ENCODE results near the gene OR13C2. TPM values are rescaled to one million over a fixed set of nuclear protein-coding genes. Genes with fewer than 3 reads are reported as not detected.

Gene OR13C2
- total RNA-seq, 1 donor from 2014 or later, result not detected

DNA sequence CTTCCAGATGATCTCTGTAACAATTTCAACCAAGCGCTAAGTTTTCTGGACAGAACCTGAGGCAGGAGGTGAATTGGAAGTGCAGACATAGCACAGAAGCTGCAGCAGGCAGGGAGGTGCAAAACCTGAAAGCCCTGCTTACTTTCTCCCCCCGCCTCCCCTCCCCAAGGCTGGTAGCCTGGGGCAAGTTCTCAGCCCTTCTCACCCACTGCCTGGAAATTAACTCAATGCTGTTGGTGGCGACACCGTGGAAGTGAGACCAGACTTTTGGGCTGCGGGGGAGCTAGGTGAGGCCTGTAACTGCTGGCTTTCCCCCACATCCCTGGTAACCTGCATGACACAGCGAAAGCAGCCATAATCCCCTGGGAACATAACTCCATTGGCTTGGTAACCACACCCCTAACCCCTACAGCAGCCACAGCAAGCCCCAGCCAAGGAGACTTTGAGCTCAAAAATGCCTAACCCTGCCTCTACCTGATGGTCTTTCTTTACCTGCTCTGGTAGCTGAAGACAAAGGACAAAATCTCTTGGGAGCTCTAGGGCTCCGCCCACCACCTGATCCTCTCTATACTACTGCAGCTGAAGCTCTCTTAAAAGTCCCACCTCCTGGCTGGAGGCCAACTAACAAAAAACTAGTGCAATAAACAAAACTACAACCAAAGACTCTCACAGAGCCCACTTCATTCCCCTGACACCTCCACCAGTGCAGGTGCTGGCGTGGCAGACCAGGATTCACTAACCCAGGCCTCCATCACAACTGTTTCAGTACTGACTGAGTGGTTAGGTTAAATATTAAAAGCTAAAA, 48.4 kb downstream of the OR13C2 start:
- TF ChIP-seq, protein P1, sequence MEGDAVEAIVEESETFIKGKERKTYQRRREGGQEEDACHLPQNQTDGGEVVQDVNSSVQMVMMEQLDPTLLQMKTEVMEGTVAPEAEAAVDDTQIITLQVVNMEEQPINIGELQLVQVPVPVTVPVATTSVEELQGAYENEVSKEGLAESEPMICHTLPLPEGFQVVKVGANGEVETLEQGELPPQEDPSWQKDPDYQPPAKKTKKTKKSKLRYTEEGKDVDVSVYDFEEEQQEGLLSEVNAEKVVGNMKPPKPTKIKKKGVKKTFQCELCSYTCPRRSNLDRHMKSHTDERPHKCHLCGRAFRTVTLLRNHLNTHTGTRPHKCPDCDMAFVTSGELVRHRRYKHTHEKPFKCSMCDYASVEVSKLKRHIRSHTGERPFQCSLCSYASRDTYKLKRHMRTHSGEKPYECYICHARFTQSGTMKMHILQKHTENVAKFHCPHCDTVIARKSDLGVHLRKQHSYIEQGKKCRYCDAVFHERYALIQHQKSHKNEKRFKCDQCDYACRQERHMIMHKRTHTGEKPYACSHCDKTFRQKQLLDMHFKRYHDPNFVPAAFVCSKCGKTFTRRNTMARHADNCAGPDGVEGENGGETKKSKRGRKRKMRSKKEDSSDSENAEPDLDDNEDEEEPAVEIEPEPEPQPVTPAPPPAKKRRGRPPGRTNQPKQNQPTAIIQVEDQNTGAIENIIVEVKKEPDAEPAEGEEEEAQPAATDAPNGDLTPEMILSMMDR (IDR thresholded peaks at IDR 0.05; ENCODE audit: insufficient read depth, low read length, severe bottlenecking), result no peak
- H3K4me3 ChIP-seq (ENCODE audit: low read depth, low read length), result no peak overlapping the region
- no peak for FAIRE-seq

DNA sequence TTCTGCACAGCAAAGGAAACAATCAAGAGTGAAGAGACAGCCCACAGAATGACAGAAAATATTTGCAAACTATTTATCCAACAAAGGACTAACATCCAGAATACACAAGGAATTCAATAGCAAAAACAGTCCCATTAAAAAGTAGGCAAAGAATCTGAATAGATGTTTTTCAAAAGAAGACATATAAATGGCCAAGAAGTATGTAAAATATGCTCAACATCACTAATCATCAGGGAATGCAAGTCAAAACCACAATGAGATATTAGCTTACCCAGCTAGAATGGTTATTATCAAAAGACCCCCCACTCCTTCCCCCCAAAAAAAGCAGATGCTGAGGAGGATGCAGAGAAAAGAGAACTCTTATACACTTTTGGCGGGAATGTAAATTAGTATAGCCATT, 49.9 kb downstream of the OR13C2 start:
- FAIRE-seq, result no peak
- H3K27me3 ChIP-seq (ENCODE audit: control insufficient read depth, insufficient read depth, low read length), result no peaks in the 10 kb centered on the region
- DNase-seq (ENCODE audit: low read depth), result no peak
- H3K36me3 ChIP-seq (ENCODE audit: control insufficient read depth, insufficient read depth, low read length), result no peaks in the 10 kb centered on the region
- H3K4me3 ChIP-seq (ENCODE audit: low read depth, low read length), result no peak overlapping the region
- TF ChIP-seq, protein P1 (IDR thresholded peaks at IDR 0.05; ENCODE audit: insufficient read depth, low read length, severe bottlenecking), result no peak

More for the DNA sequence above, 48.4 kb downstream of the OR13C2 start:
- no peaks in the 10 kb centered on the region for H3K27me3 ChIP-seq (ENCODE audit: control insufficient read depth, insufficient read depth, low read length)
- no peak for DNase-seq (ENCODE audit: low read depth)
- no peaks in the 10 kb centered on the region for H3K36me3 ChIP-seq (ENCODE audit: control insufficient read depth, insufficient read depth, low read length)

Other genes with a start within 250 kb of the OR13C2 start
- not detected in 2 replicates for gene OR13F1, start 101.4 kb downstream of the OR13C2 start, total RNA-seq
- gene OR13C4, start 78.4 kb downstream of the OR13C2 start, total RNA-seq, result not detected in 2 replicates
- gene OR13C3, start 68.8 kb downstream of the OR13C2 start, total RNA-seq, result not detected in 2 replicates
- gene OR13C8, start 36.5 kb downstream of the OR13C2 start, total RNA-seq, result not detected in 2 replicates
- gene OR13C5, start 6.2 kb downstream of the OR13C2 start, total RNA-seq, result not detected in 2 replicates
- gene OR13C9, start 12.6 kb upstream of the OR13C2 start, total RNA-seq, result not detected in 2 replicates
- not detected in 2 replicates for gene OR13D1, start 88.9 kb upstream of the OR13C2 start, total RNA-seq
- 26.9 and 30.6 TPM in 2 replicates for gene NIPSNAP3A, start 142.1 kb upstream of the OR13C2 start, total RNA-seq
- 0.26 and 0.51 TPM in 2 replicates for gene NIPSNAP3B, start 158.5 kb upstream of the OR13C2 start, total RNA-seq